WTC11 (cell line): ENCODE results near the gene VANGL2.

Source experiments
- GABPB1 ChIP-seq: sonication (generic); formaldehyde crosslinking; IDR thresholded peaks from 2 replicates; pipeline ENCODE4 v1.8.1; 2023; ENCODE audit warnings: mild to moderate bottlenecking, missing genetic modification reagents
- NR2C2 ChIP-seq: sonication (generic); formaldehyde crosslinking; IDR thresholded peaks from 2 replicates; pipeline ENCODE4 v1.8.0; 2022; ENCODE audit warnings: mild to moderate bottlenecking, missing genetic modification reagents
- TP53 ChIP-seq: sonication (generic); formaldehyde crosslinking; IDR thresholded peaks from 2 replicates; pipeline ENCODE4 v1.8.1; 2023; ENCODE audit warnings: mild to moderate bottlenecking, missing genetic modification reagents
- TF ChIP-seq, protein P1 (sequence below): sonication (generic); formaldehyde crosslinking; IDR thresholded peaks from 2 replicates; pipeline ENCODE4 v1.8.1; 2023; ENCODE audit warnings: mild to moderate bottlenecking, missing genetic modification reagents, moderate library complexity

DNA sequence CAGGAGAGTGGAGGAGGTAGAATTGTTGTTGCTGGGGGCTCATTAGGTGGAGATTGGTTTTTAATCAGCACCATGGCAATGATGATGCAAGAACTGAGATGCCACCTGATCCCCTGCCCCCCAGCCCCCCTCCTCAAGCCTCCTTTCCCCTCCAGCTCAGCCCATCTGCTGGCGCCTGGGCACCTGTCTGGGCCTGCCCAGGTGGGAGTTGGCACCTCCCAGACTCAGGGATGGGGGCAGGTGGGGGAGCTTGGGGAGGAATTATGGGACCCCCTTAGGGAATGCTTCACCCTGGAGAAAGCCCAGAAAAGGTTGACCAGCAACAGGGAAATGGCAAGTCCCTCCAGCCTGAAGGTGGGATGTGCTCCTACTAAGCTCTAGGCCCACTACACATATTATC is 35.0 kb upstream of the VANGL2 start:
- TF ChIP-seq NR2C2 (CRISPR knock-in tag) (no peak), TP53 (CRISPR knock-in tag) (no peak), GABPB1 (CRISPR knock-in tag) (no peak)
- TF ChIP-seq, protein P1, sequence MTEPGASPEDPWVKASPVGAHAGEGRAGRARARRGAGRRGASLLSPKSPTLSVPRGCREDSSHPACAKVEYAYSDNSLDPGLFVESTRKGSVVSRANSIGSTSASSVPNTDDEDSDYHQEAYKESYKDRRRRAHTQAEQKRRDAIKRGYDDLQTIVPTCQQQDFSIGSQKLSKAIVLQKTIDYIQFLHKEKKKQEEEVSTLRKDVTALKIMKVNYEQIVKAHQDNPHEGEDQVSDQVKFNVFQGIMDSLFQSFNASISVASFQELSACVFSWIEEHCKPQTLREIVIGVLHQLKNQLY, result no peak
